AG04450 (cell line): Measurements from ENCODE around the gene DYNC1H1. TPM values are rescaled to one million over a fixed set of nuclear protein-coding genes. Genes with fewer than 3 reads are reported as not detected.
"Not testable (repeated sequence)": the region's sequence is repeated elsewhere in the genome, so short reads cannot be mapped to it uniquely, and the experiment has no call there.

Source experiments
- CTCF ChIA-PET: fragments of 300-600, 350-600 bp; formaldehyde crosslinking; extraction: SDS; loops from one replicate; lab custom pipeline; 2022; ENCODE audit warnings: antibody characterized with exemption, inconsistent platforms; lab: Charles Lee
- POLR2A ChIA-PET: fragments of 350-600 bp; formaldehyde crosslinking; extraction: SDS; loops from one replicate; lab custom pipeline; 2021; ENCODE audit warnings: antibody characterized with exemption, inconsistent platforms; lab: Yijun Ruan, JAX
- DNase-seq: peaks from one replicate; pipeline ENCODE4 v3.0.0-alpha.2; 2011; ENCODE audit warnings: low read depth, low spot score
- H3K27ac ChIP-seq: one replicate; pipeline ENCODE4 v1.5.1; 2012; ENCODE audit warnings: low read depth, low read length, control low read depth
- H3K27me3 ChIP-seq: one replicate; pipeline ENCODE4 v1.6.0; 2012; ENCODE audit warnings: low read length; ENCODE audit not compliant: control insufficient read depth, insufficient read depth
- H3K4me3 ChIP-seq: 2 replicates; pipeline ENCODE4 v1.5.1; 2011; ENCODE audit warnings: mild to moderate bottlenecking, low read depth, low read length, control low read depth
- H3K9me3 ChIP-seq: 2 replicates; pipeline ENCODE4 v1.5.1; 2012; ENCODE audit warnings: low read length; ENCODE audit not compliant: control insufficient read depth, insufficient read depth
- polyA plus RNA-seq: library from polyadenylated mRNA; depleted of rRNA; stranded (reverse); fragments of >200 nt; gene quantifications from 2 replicates; pipeline ENCODE4 v1.2.3, GENCODE V29; 2011
- TF ChIP-seq, protein P1 (sequence below): IDR thresholded peaks from 2 replicates; pipeline ENCODE4 v1.5.1; 2011; ENCODE audit warnings: low read depth, low read length, control low read depth, inconsistent platforms

Gene DYNC1H1
- polyA plus RNA-seq, 1 experiment, result 189 TPM

- peaks cover 4% of the 10 kb centered on the region; the same call in 1 of the 2 replicates for H3K9me3 ChIP-seq
- TF ChIP-seq, protein P1, sequence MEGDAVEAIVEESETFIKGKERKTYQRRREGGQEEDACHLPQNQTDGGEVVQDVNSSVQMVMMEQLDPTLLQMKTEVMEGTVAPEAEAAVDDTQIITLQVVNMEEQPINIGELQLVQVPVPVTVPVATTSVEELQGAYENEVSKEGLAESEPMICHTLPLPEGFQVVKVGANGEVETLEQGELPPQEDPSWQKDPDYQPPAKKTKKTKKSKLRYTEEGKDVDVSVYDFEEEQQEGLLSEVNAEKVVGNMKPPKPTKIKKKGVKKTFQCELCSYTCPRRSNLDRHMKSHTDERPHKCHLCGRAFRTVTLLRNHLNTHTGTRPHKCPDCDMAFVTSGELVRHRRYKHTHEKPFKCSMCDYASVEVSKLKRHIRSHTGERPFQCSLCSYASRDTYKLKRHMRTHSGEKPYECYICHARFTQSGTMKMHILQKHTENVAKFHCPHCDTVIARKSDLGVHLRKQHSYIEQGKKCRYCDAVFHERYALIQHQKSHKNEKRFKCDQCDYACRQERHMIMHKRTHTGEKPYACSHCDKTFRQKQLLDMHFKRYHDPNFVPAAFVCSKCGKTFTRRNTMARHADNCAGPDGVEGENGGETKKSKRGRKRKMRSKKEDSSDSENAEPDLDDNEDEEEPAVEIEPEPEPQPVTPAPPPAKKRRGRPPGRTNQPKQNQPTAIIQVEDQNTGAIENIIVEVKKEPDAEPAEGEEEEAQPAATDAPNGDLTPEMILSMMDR, result no peak
- no peak overlapping the region for H3K4me3 ChIP-seq
- no peaks in the 10 kb centered on the region for H3K27me3 ChIP-seq
- CTCF ChIA-PET, result interaction anchor here (0.6 to 2.9 kb wide), 3 partner anchors 8 to 250 kb away, joined by 3 to 21 read pairs (median 3); no protein-coding TSS in a partner anchor
- no peak overlapping the region for H3K27ac ChIP-seq
- no peak for DNase-seq
- POLR2A ChIA-PET, result no interaction called here
Observed at GRCh38 chr14:102063808-102064429, 99.5 kb downstream of the DYNC1H1 start.

GRCh38 chr14:102064590-102064989 is 100.2 kb downstream of the DYNC1H1 start:
- H3K27ac ChIP-seq, H3K4me3 ChIP-seq, DNase-seq, H3K9me3 ChIP-seq, POLR2A ChIA-PET, H3K27me3 ChIP-seq: not testable (repeated sequence)
- CTCF ChIA-PET, result interaction anchor here (1.1 to 2.9 kb wide), 2 partner anchors 32 to 249 kb away, joined by 3 to 21 read pairs; no protein-coding TSS in a partner anchor

GRCh38 chr14:102066041-102066451 is 101.7 kb downstream of the DYNC1H1 start:
- ChIA-PET CTCF (no interaction called here), POLR2A (no interaction called here)
- Histone ChIP-seq H3K27ac (no peak overlapping the region), H3K27me3 (no peaks in the 10 kb centered on the region), H3K9me3 (peaks cover 4% of the 10 kb centered on the region; the same call in 1 of the 2 replicates), H3K4me3 (no peak overlapping the region)
- TF ChIP-seq, protein P1, result no peak
- DNase-seq, result no peak

DNA sequence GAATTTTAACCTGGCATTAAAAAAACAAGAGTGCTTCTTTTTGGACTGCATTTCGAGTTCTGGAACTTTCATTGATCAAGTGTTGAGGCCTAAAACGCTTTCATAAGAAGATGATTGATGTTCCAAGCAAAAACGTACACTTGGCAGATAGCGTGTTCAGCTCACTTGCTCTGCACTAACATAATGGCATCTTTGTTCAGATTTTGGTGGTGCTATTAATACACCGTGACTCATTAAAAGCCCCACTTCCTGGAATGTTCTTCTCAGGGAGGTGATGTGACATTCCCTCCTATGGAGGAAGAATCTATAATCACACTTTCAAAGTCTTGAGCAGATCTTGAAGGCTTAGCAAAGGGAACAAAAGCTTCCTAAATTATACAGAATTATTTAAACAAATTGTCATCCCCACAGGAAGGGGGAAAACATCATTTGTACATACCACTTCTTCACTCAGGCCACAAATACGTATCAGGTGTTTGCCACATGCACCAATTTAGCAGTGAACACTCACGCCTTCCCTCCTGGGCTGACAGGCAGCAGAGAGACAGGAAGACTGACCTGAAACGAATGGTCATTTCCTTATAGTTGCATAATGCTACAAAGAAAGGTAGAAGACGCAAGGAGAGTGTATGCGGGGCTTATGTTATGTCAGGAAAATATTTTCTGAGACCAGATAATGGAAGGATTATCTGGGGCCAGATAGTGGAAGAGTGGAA is 107.1 kb downstream of the DYNC1H1 start:
- CTCF ChIA-PET, result interaction anchor here (0.6 to 1.1 kb wide), 2 partner anchors 8 to 12 kb away, joined by 3 to 10 read pairs; no protein-coding TSS in a partner anchor
- DNase-seq, result peak; percentile 20
- TF ChIP-seq, protein P1, result no peak
- no peak overlapping the region for H3K4me3 ChIP-seq
- no peaks in the 10 kb centered on the region for H3K27me3 ChIP-seq
- H3K9me3 ChIP-seq, result peaks cover 4% of the 10 kb centered on the region
- POLR2A ChIA-PET, result no interaction called here
- no peak overlapping the region for H3K27ac ChIP-seq

DNA sequence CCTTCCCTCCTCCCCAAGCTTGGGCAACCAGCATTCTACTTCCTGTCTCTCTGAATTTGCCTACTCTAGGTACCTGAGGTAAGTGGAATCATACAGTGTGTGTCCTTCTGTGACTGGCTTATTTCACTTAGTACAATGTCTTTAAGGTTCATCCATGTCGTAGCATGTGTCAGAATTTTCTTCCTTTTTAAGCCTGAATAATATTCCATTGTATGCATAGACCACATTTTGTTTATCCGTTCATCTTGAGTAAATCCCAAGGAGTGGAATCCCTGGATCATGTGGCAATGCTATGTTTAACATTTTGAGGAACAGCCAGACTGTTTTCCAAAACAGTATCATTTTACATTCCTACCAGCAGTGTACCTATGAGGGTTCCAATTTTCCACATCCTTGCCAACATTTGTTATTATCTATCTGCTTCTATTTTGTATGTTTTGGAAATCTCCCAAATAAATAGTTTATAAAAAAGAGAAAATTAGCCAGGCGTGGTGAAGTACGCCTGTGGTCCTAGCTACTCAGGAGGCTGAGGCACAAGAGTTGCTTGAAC is 110.1 kb downstream of the DYNC1H1 start:
- CTCF ChIA-PET, result interaction anchor here (0.6 kb wide), 1 partner anchor 239 kb away, joined by 3 read pairs; no protein-coding TSS in a partner anchor
- Histone ChIP-seq H3K27ac (no peak overlapping the region), H3K4me3 (no peak overlapping the region), H3K27me3 (no peaks in the 10 kb centered on the region), H3K9me3 (no peaks in the 10 kb centered on the region; the same call in 1 of the 2 replicates)
- POLR2A ChIA-PET, result no interaction called here
- no peak for DNase-seq
- TF ChIP-seq, protein P1, result peak; percentile 26; the same call in 1 of the 2 replicates
